ENCODE measurements around the gene UGT8. TPM values are rescaled to one million over a fixed set of nuclear protein-coding genes. Genes with fewer than 3 reads are reported as not detected.
"Not testable (repeated sequence)": the region's sequence is repeated elsewhere in the genome, so short reads cannot be mapped to it uniquely, and the experiment has no call there.

Gene UGT8
- total RNA-seq, 1 donor from 2014 or later: 1.2 TPM

DNA sequence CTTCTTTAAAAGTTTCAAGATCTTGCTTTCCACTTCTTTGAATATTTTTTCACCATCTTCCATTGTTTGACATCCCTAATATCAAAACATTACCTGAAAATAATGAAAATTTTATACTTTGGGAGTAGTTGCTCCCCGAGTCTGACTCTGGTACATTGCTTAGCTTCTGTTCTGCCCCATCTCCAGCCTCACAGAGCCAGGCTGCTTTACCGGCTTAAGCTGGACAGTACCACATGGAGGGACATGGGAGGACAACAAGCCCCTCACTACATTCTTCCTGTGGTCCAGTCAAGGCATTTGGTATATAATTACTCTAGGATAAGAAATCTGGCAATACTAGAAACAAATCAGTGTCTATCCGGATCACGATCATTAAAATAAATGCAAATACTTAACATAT, 60.2 kb downstream of the UGT8 start:
- no peaks in the 10 kb centered on the region for H3K9me3 ChIP-seq
- no peak for TF ChIP-seq CTCF (IDR thresholded peaks at IDR 0.05)
- no peak overlapping the region for H3K4me3 ChIP-seq
- H3K4me1 ChIP-seq: no peaks in the 10 kb centered on the region
- intact Hi-C loops (cut with DNase I): no loop called here
- no peak overlapping the region for H3K27ac ChIP-seq
- no peaks in the 10 kb centered on the region for H3K27me3 ChIP-seq (ENCODE audit: low read depth)
- ATAC-seq (no peak), DNase-seq (no peak)
- H3K36me3 ChIP-seq: no peaks in the 10 kb centered on the region

GRCh38 chr4:114659386-114660008, 60.9 kb downstream of the UGT8 start:
- DNase-seq (no peak), ATAC-seq (peak; percentile 81 to 85)
- H3K27ac ChIP-seq: no peak overlapping the region
- TF ChIP-seq CTCF (IDR thresholded peaks at IDR 0.05): peak; percentile 68
- H3K4me1 ChIP-seq: no peaks in the 10 kb centered on the region
- intact Hi-C loops (cut with DNase I): no loop called here
- H3K36me3 ChIP-seq: no peaks in the 10 kb centered on the region
- H3K27me3 ChIP-seq (ENCODE audit: low read depth): no peaks in the 10 kb centered on the region
- H3K4me3 ChIP-seq: no peak overlapping the region
- no peaks in the 10 kb centered on the region for H3K9me3 ChIP-seq

GRCh38 chr4:114663083-114663482, 64.5 kb downstream of the UGT8 start:
- TF ChIP-seq CTCF (IDR thresholded peaks at IDR 0.05): no peak
- ATAC-seq (no peak), DNase-seq (no peak)
- intact Hi-C loops (cut with DNase I): no loop called here
- H3K27ac ChIP-seq: no peak overlapping the region
- H3K9me3 ChIP-seq: no peaks in the 10 kb centered on the region
- H3K4me3 ChIP-seq: no peak overlapping the region
- no peaks in the 10 kb centered on the region for H3K27me3 ChIP-seq (ENCODE audit: low read depth)
- no peaks in the 10 kb centered on the region for H3K36me3 ChIP-seq
- no peaks in the 10 kb centered on the region for H3K4me1 ChIP-seq

- DNase-seq (no peak), ATAC-seq (no peak)
- Histone ChIP-seq H3K4me1 (no peaks in the 10 kb centered on the region), H3K9me3 (no peaks in the 10 kb centered on the region), H3K27me3 (ENCODE audit: low read depth) (no peaks in the 10 kb centered on the region), H3K4me3 (no peak overlapping the region), H3K27ac (no peak overlapping the region), H3K36me3 (no peaks in the 10 kb centered on the region)
- intact Hi-C loops (cut with DNase I): no loop called here
- TF ChIP-seq CTCF (IDR thresholded peaks at IDR 0.05): no peak
These were observed 70.0 kb downstream of the UGT8 start for GRCh38 chr4:114668577-114668976.

DNA sequence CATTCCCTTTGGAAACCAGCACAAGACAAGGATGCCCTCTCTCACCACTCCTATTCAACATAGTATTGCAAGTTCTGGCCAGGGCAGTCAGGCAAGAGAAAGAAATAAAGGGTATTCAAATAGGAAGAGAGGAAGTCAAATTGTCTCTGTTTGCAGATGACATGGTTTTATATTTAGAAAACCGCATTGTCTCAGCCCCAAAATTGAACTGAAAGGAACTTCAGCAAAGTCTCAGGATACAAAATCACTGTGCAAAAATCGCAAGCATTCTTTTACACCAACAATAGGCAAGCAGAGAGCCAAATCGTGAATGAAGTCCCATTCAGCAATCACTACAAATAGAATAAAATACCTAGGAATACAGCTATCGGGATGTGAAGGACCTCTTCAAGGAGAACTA, 72.1 kb downstream of the UGT8 start:
- ATAC-seq; H3K27ac ChIP-seq; H3K36me3 ChIP-seq; H3K27me3 ChIP-seq (ENCODE audit: low read depth); DNase-seq; H3K4me1 ChIP-seq; intact Hi-C loops (cut with DNase I); H3K9me3 ChIP-seq; H3K4me3 ChIP-seq: not testable (repeated sequence)

DNA sequence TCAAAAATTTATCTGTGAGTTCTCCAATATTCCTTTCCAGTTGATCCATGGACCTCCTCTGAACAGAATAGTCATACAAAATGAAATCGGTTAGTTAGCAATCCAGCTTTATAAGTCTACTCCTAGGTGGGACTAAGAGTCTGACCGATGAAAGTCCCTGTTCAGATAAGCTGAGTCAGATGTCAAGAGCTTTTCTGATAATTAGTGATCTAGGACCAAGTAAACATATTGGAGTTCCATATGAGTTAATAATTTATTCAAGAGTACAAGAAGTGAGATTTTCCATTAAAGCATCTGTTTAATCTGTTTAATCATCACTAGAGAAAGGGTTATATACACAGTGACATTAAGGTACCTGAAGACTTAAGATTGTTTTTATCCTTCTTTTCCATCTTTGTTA, 74.7 kb downstream of the UGT8 start:
- Histone ChIP-seq H3K36me3 (no peaks in the 10 kb centered on the region), H3K4me1 (no peaks in the 10 kb centered on the region), H3K27ac (no peak overlapping the region), H3K9me3 (no peaks in the 10 kb centered on the region), H3K4me3 (no peak overlapping the region), H3K27me3 (ENCODE audit: low read depth) (no peaks in the 10 kb centered on the region)
- intact Hi-C loops (cut with DNase I): no loop called here
- DNase-seq (no peak), ATAC-seq (no peak)
- TF ChIP-seq CTCF (IDR thresholded peaks at IDR 0.05): no peak

All from lower lobe of right lung (tissue), 2 donors.